Heart right ventricle (tissue), 16 donors: Measurements from ENCODE around the gene ZNF320. TPM values are rescaled to one million over a fixed set of nuclear protein-coding genes. Genes with fewer than 3 reads are reported as not detected.

Experiments
- ATAC-seq, 8 donors: fragments of 200-7000 bp; cut with Tn5 transposase; one replicate each; pipeline ENCODE4 v1.9.1; 2020; ENCODE audit warnings: mild to moderate bottlenecking in 8 of 8, moderate library complexity in 8 of 8, moderate number of reproducible peaks in 1 of 8
- DNase-seq, 2 donors: peaks; one replicate each; pipeline ENCODE4 v3.0.0-alpha.2; 2020
- H3K27ac ChIP-seq, 10 donors: fragments of 200-600 bp; sonication (generic) in 2 of 10; one replicate each; pipeline versions ENCODE4 v1.5.0 to v1.8.0; 2020 to 2022; ENCODE audit warnings: mild to moderate bottlenecking in 3 of 10
- H3K27me3 ChIP-seq, 7 donors: fragments of 200-600 bp; one replicate each; pipeline ENCODE4 v1.8.0; 2021 to 2022; ENCODE audit warnings: mild to moderate bottlenecking in 2 of 7
- H3K36me3 ChIP-seq, 9 donors: fragments of 200-600 bp; sonication (generic) in 1 of 9; one replicate each; pipeline versions ENCODE4 v1.5.0 to v1.8.0; 2020 to 2022; ENCODE audit warnings: mild to moderate bottlenecking in 2 of 9
- H3K4me1 ChIP-seq, 9 donors: fragments of 200-600 bp; sonication (generic) in 1 of 9; one replicate each; pipeline versions ENCODE4 v1.5.0 to v1.8.0; 2020 to 2022; ENCODE audit warnings: mild to moderate bottlenecking in 4 of 9
- H3K4me3 ChIP-seq, 10 donors: fragments of 200-600 bp; sonication (generic) in 2 of 10; one replicate each; pipeline versions ENCODE4 v1.5.0 to v1.8.0; 2020 to 2022; ENCODE audit warnings: mild to moderate bottlenecking in 7 of 10, moderate library complexity in 2 of 10
- H3K9me3 ChIP-seq, 11 donors: fragments of 200-600 bp in 10 of 11; sonication (generic) in 2 of 11; one replicate each; pipeline versions ENCODE4 v1.5.0 to v1.8.0; 2013 to 2022; ENCODE audit warnings: mild to moderate bottlenecking in 2 of 11, control low read depth in 1 of 11, moderate library complexity in 1 of 11
- WGBS, 2 donors: extraction: QIAGEN DNeasy Blood & Tissue Kit; methylation state at CpG; one replicate each; pipeline ENCODE4 v1.1.7; 2013; ENCODE audit warnings: inconsistent platforms in 1 of 2; 5-methylcytosine and 5-hydroxymethylcytosine counted together
- intact Hi-C, 10 donors: fragments of 100-400 bp; cut with DNase I; formaldehyde crosslinking; loops; one replicate each; pipeline versions ENCODE4 v1.11.1 to v1.14.2; 2022
- polyA plus RNA-seq, 2 donors: library from polyadenylated mRNA; stranded (reverse); fragments of 200-250 nt; gene quantifications; one replicate each; pipeline ENCODE4 v1.2.3, GENCODE V29; 2013
- total RNA-seq, 10 donors: library from RNA; stranded (reverse); fragmentation: NEBNext Ultra II Directional in 3 of 10; extraction: Animal tissue kit (Norgen Biotek cat#: 25700) in 3 of 10; gene quantifications; one replicate each; pipeline versions ENCODE4 v1.2.1 to v1.2.4, GENCODE V29; 2021 to 2023
- TF ChIP-seq, protein P1 (sequence below), 9 donors: fragments of 200-600 bp; sonication (generic) in 2 of 9; IDR thresholded peaks; one replicate each; pipeline versions ENCODE4 v1.5.0 to v1.8.0; 2021 to 2022; ENCODE audit warnings: antibody characterized with exemption in 9 of 9, mild to moderate bottlenecking in 5 of 9, moderate library complexity in 1 of 9
- donor health status: Arrhythmogenic right ventricular cardiomyopathy.
- donor health status: ischemic (EF 13 %, LVEDD 7.1; RV severe dilation, severe dysfunction).
- donor health status: healthy with polysubstance abuse.
- donor health status: DM: no; HTN: yes; CAD: no.
- donor health status: DM: no; HTN: no; CAD: no.
- donor health status: ischemic (EF 25% LVEDD 6.9; RV normal size, moderate dysfunction).
- donor health status: ischemic (EF 25% LVEDD 5.7; RV mildly dilated, moderate dysfunction).
- donor health status: healthy.
- donor health status: DM: yes; HTN: yes; CAD: no.
- donor health status: Ischemic cardiomyopathy.
- donor health status: ischemic (EF 35%, LVEDD 5.7; RV mildly dilated, moderate dysfunction).
- donor health status: nonischemic (EF 11% LVEDD 7.7; RV severe dilation, severe dysfunction).
- donor health status: DM: yes; HTN: yes; CAD: no.
- donor health status: PGD.
- donor health status: ischemic (EF 29% LVEDD 5.4; RV normal size, mild dysfunction).
- donor health status: nonischemic (EF 23%, LVEDD 6.1; RV moderate dilation, normal function).

ZNF320 gene
- total and polyA plus RNA-seq, 12 donors = 2.7 to 16.3 (median 7.6) TPM

DNA sequence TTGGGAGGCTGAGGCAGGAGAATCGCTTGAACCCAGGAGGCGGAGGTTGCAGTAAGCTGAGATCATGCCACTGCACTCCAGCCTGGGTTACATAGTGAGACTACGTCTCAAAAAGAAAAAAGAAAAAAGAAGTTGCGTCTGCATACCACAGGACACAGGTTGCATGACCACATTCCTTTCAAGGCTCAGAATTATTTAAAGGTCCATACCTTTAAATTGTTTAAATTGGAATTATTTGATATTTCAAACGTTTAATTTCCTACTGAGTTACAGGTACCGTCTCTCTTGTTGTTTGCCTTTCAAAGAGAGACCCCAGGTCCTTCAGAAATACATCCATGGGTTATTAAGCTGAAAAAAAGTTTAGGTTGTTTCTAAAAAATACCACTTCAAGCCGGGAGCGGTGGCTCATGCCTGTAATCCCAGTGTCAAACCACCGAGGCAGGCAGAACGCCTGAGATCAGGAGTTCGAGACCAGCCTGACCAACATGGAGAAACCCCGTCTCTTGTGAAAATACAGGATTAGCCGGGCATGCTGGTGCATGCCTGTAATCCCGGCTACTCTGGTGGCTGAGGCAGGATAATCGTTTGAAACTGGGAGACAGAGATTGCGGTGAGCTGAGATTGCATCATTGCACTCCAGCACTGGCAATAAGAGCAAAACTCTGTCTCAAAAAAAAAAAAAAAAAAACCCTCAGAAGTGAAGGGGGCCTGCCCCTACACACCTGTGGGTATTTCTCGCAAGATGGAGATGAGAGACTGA, 46.6 kb upstream of the ZNF320 start:
- H3K27ac ChIP-seq = no peak overlapping the region
- WGBS, 2 donors = 76 to 86% methylated on average over 17 of the region's 17 CpGs
- no peak for DNase-seq

DNA sequence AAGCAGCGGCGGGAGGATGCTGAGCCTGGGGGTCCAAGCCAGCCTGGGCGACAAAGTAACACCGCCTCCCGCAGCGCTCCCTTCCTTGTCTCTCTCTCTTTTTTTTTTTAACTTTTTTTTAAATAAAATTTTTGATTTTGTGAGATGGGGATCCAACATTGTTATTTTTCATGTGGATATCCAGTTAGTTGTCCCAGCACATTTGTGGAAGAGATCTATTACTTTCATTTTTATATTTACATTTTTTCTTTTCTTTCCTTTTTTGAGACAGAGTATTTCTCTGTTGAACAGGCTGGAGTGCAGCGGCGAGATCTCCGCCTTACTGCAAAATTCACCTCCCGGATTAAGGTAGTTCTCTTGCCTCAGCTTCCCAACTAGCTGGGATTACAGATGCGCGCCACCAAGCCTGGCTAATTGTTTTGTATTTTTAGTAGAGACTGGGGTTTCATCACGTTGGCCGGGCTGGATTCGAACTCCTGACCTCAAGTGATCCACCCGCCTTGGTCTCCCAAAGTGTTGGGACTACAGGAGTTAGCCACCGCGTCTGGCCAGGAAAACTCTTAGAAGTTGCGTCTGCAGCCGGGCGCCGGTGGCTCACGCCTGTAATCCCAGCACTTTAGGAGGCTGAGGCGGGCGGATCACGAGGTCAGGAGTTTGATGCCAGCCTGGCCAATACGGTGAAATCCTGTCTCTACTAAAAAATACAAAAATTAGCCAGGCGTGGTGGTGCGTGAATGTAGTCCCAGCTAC, 45.9 kb upstream of the ZNF320 start:
- no peaks in the 10 kb centered on the region for H3K27me3 ChIP-seq
- ATAC-seq = no peak
- TF ChIP-seq, protein P1, sequence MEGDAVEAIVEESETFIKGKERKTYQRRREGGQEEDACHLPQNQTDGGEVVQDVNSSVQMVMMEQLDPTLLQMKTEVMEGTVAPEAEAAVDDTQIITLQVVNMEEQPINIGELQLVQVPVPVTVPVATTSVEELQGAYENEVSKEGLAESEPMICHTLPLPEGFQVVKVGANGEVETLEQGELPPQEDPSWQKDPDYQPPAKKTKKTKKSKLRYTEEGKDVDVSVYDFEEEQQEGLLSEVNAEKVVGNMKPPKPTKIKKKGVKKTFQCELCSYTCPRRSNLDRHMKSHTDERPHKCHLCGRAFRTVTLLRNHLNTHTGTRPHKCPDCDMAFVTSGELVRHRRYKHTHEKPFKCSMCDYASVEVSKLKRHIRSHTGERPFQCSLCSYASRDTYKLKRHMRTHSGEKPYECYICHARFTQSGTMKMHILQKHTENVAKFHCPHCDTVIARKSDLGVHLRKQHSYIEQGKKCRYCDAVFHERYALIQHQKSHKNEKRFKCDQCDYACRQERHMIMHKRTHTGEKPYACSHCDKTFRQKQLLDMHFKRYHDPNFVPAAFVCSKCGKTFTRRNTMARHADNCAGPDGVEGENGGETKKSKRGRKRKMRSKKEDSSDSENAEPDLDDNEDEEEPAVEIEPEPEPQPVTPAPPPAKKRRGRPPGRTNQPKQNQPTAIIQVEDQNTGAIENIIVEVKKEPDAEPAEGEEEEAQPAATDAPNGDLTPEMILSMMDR (IDR thresholded peaks at IDR 0.05) = no peak
- H3K9me3 ChIP-seq = peaks cover 0 to 29% (median 11%) of the 10 kb centered on the region in 11 donors
- peaks cover 0 to 4% (median 0%) of the 10 kb centered on the region in 9 donors for H3K36me3 ChIP-seq
- H3K4me1 ChIP-seq = peaks cover 0 to 27% (median 9%) of the 10 kb centered on the region in 9 donors
- peak overlapping the region; percentile 40 to 91 (median 80) for H3K4me3 ChIP-seq
- 62 to 64% methylated on average over 29 of the region's 29 CpGs for WGBS, 2 donors
- no peak for DNase-seq
- intact Hi-C loops = loop anchor here in 2 of 10 donors (2.0 kb wide), 2 partner anchors 19 to 21 kb away; partner anchors contain the start of genes ZNF816 (in 1 of the 2) and ZNF888 (in 1 of the 2)
- peak overlapping the region in 9 of 10 donors; percentile 72 to 91 (median 85) for H3K27ac ChIP-seq

More for the DNA sequence above, 46.6 kb upstream of the ZNF320 start:
- Histone ChIP-seq H3K27me3 (no peaks in the 10 kb centered on the region), H3K4me3 (no peak overlapping the region), H3K4me1 (peaks cover 0 to 25% (median 9%) of the 10 kb centered on the region in 9 donors), H3K9me3 (peaks cover 0 to 36% (median 19%) of the 10 kb centered on the region in 11 donors), H3K36me3 (peaks cover 0 to 11% (median 0%) of the 10 kb centered on the region in 9 donors)
- TF ChIP-seq, protein P1 (IDR thresholded peaks at IDR 0.05) = no peak
- ATAC-seq = no peak
- intact Hi-C loops = loop anchor here in 2 of 10 donors (2.0 kb wide), 2 partner anchors 19 to 21 kb away; partner anchors contain the start of genes ZNF816 (in 1 of the 2) and ZNF888 (in 1 of the 2)

DNA sequence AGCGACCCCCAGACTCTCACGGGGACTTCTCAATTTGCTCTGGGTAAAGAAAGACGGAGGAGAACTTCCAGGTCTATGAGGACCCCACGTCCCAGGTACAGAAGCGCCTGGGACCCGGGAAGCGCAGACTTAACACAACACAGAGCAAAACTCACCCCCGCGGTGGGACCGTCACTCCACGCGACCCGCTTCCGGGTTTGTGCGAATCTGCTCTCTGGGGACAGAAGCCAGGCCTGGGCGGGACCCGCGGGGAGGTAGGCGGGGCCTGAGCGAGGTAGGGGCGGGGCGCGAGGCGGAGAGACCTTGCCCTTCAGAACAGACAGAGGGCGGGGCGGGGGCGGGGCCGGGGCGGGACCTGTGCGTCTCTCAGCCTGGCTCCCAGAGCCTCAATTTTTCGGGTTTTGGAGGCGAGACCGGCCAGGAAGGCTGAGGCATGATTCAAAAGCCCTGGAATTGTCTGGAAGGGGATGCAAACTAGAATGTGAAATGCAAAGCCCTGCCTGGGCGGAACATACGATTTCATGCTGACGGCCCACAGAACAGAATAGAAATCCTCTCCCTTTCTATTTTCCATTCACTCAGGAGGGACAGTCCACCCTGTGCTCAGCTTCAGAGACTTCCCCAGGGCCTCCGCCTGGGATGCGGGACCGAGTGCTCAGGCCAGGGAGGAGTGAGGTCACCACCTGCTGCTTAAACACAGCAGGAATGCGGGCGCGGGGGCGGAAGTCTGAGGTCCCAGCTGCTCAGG, 45.1 kb upstream of the ZNF320 start:
- H3K4me1 ChIP-seq = peaks cover 0 to 27% (median 9%) of the 10 kb centered on the region in 9 donors
- intact Hi-C loops = loop anchor here in 3 of 10 donors (1.0 to 2.0 kb wide), 3 partner anchors 20 kb away; partner anchors contain the start of genes ZNF816 (in 2 of the 3) and ZNF888 (in 1 of the 3)

More for the DNA sequence above, 45.1 kb upstream of the ZNF320 start:
- ATAC-seq (peak; percentile 97 to 100 (median 98)), DNase-seq (peak; percentile 92 to 94)
- Histone ChIP-seq H3K9me3 (peaks cover 0 to 21% (median 5%) of the 10 kb centered on the region in 11 donors), H3K4me3 (peak overlapping the region; percentile 40 to 91 (median 80)), H3K27ac (peak overlapping the region in 9 of 10 donors; percentile 72 to 91 (median 85)), H3K27me3 (no peaks in the 10 kb centered on the region), H3K36me3 (no peaks in the 10 kb centered on the region)
- WGBS, 2 donors = 0 to 1% methylated on average over 43 of the region's 43 CpGs
- TF ChIP-seq, protein P1 (IDR thresholded peaks at IDR 0.05) = no peak
